CD4-positive, alpha-beta T cell treated with Interleukin-17A for 1 hour (primary cell): Measurements from ENCODE around the gene ABL2.

Experiments used
- DNase-seq: peaks from one replicate; pipeline ENCODE4 v3.0.0-alpha.2; 2020

The ABL2 gene

GRCh38 chr1:179128520-179128919, 101.0 kb downstream of the ABL2 start:
- DNase-seq: no peak

- DNase-seq: no peak
Measured at GRCh38 chr1:179127163-179127895, 102.1 kb downstream of the ABL2 start.

GRCh38 chr1:179126338-179127060, 103.0 kb downstream of the ABL2 start:
- no peak for DNase-seq

DNA sequence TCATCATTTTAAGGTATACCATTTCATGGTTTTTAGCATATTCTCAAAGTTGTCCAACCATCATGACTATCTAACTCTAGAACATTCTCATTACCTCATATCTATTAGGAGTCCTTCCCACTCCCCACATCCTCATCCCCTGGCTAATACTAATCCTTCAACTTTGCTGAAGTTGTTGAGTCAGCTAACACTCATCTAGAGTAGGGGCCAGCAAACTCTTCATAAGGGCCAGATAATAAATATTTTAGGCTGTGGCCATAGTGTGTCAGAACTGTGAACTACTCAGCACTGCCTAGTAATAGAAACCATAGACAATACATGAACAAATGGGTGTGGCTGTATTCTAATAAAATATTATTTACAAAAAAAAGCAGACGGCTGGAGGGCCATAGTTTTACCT, 104.6 kb downstream of the ABL2 start:
- no peak for DNase-seq

DNA sequence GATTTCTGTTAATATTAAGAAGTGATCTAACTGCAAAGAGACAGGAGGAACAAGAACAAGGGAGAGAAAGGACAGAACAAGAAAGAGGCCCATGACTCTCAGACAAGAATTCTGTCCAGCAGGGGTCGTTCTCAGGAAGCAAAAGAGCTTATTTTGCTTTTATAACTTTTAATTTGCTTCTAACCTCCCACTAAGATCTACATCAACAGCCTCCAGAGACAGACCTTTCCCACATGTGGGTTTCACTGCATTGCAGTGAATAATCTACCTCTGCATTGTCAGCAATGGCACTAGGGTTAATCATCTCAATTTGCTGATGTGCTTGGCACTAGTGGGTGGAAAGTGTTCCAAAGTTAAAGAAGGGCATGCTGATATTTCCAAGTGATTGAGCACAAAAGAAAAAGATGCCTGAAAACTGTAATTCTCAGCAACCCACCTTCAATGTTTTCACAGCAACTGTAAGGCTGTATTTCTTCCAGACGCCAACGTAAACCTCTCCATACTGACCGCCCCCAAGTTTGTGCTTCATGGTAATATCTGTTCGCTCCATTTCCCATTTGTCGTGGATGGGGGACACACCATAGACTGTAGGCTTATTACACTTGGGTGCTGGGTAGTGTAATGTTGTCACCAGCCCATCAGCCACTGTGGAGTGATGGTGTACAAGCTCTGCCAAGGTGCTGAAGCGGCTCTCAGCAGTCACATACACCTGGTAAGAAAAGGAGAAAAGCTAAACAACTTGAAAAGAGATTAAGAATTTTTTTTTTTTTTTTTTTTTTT, 108.1 kb downstream of the ABL2 start:
- peak; percentile 58 for DNase-seq

- DNase-seq: no peak
Measured at GRCh38 chr1:179120736-179121135, 108.7 kb downstream of the ABL2 start.

DNA sequence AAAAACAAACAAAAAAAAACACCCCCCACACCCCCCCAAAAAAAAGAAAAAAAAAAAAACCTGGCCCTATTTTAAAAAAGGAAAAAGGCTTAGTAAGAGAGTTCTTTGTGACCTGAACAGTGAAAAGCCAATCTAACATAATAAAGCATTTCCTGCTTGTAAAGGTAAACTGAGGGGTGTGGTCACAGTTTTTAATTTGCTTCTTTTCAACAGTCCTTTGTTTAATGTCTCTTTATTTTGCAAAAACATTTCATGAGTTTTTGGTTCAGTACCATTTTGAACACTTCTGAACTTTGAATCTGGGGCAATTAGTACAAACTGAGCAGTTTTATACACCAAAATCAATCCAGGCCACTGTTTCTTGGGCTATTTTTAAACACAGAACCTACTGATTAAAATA, 110.0 kb downstream of the ABL2 start:
- DNase-seq: no peak

- DNase-seq: no peak
Measured at GRCh38 chr1:179115181-179115580, 114.3 kb downstream of the ABL2 start.

- DNase-seq: no peak
Measured at GRCh38 chr1:179108644-179109043, 120.8 kb downstream of the ABL2 start.

DNA sequence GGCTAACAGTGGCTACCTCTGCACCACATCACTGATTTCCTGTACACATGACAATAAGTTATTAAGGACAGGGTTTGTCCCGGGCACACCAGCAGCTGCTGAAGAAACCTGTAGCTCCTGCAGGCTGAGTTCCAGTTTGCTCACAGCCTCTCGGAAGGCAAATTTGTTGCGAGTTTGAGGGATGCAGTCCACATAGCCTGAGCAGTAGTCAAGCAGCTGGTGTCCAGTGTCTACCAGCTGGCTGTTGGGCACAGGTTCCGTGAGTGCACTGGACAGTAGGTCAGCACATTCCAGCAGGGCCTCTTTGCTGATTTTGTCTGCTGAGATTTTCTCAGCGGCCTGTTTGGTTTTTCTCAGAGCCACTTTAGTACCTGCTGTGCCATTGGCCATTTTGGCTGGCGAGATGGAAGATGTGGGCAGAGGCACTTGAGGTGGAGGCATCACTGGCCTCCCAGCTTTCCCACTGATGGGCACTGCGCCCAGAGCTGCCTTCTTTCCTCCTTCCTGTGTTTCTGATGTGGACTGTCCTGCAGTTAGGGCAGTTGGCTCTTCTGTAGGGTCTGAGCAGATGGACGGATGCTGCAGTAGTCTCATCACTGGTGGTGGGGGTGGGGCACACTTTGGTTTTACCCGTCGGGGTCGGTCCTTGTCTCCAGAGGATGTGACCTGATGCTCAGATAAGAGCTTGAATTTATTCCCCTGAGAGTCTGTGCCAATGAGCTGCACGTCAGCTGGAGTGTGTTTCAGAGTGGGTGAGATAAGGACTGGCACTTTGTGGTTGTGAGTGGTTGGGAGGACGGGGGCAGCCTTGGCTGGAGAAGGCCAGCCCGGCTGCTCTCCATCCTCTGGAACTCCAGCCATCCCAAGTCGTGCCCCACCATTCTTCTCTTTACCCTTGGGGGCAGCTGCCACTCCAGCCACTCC, 121.5 kb downstream of the ABL2 start:
- no peak for DNase-seq

- no peak for DNase-seq
Measured at GRCh38 chr1:179105393-179105792, 124.1 kb downstream of the ABL2 start.

GRCh38 chr1:179104611-179105250, 124.7 kb downstream of the ABL2 start:
- DNase-seq: no peak

GRCh38 chr1:179103999-179104398, 125.5 kb downstream of the ABL2 start:
- no peak for DNase-seq

GRCh38 chr1:179101566-179101965, 127.9 kb downstream of the ABL2 start:
- DNase-seq: no peak

- DNase-seq: no peak
Measured at GRCh38 chr1:179099891-179100290, 129.6 kb downstream of the ABL2 start.

DNA sequence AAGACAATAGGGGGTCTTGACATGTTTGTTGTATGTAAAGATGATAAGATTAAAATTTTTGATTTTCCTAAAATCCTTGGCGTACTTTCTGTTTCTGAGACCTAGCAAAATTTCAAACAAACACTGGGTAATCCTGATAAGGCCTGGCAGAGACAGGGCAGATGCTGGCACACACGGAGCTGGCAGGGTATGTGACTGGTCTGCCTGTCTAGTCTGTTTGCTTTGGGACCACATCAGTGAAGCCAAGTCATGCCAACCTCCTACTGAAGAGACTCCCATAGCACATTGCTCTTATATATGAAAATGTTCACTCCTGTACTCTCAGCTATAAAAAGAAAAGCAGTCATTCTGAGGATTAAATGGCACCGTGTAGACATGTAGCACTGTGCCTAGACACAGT, 133.6 kb downstream of the ABL2 start:
- DNase-seq: no peak

- DNase-seq: no peak
Measured at GRCh38 chr1:179095377-179095776, 134.1 kb downstream of the ABL2 start.

DNA sequence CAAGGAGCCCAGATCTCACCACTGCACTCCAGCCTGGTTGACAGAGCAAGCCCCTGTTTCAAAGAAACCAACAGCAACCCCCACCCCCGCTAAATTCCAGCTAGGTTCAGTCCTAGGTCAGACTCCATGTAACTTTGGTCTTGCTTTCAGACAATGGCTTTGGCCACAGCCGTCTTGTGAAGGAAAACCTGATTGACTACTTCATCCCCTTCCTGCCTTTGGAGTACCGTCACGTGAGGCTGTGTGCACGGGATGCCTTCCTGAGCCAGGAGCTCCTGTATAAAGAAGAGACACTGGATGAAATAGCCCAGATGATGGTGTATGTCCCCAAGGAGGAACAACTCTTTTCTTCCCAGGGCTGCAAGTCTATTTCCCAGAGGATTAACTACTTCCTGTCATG, 134.7 kb downstream of the ABL2 start:
- DNase-seq: no peak

DNA sequence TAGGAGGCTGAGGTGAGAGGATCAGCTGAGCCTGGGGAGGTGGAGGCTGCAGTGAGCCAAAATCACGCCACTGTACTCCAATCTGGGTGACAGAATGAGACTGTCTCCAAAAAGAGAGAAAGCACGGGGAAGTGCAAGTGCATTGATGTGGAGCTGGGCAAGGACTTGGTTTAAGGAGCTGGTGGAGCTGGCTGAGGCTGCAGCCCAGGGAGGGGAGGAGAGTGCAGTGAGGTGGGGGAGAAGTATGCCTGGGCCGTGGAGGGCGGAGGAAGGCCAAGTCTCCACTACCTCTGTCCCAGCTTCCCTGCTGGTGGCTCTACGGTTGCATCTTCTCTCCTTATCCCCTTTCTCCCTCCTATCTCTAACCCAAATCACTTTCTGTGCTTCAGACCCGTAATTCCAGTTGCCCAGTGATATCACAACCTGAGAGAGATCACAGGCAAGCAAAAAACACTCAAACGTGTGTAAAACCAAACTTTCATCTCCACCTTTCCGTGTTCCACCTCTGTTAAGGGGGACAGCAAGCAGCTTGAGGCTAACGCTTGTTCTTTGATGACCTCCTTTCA, 136.5 kb downstream of the ABL2 start:
- DNase-seq: no peak

GRCh38 chr1:179091691-179092165, 137.7 kb downstream of the ABL2 start:
- DNase-seq: no peak

GRCh38 chr1:179090923-179091322, 138.6 kb downstream of the ABL2 start:
- no peak for DNase-seq

- DNase-seq: no peak
Measured at GRCh38 chr1:179090522-179090921, 139.0 kb downstream of the ABL2 start.
